ENCODE data around the gene MRLN. TPM values are rescaled to one million over a fixed set of nuclear protein-coding genes. Genes with fewer than 3 reads are reported as not detected.
"Not testable (repeated sequence)": the region's sequence is repeated elsewhere in the genome, so short reads cannot be mapped to it uniquely, and the experiment has no call there.

MRLN gene
- not detected for polyA plus RNA-seq (2013, experiment 1 of 4)
- polyA plus RNA-seq (2013, experiment 2 of 4), result not detected
- polyA plus RNA-seq (2013, experiment 3 of 4), result not detected
- not detected for polyA plus RNA-seq (2013, experiment 4 of 4)

- Histone ChIP-seq H3K9me3 (ENCODE audit: control insufficient read depth, low read length) (no peaks in the 10 kb centered on the region), H3K27ac (ENCODE audit: insufficient read depth, low read depth, low read length, poor library complexity, severe bottlenecking) (no peak within 1 kb of the TSS)
Measured at GRCh38 chr10:59753267-59753666, at the start of gene MRLN. Gene MRLN, minus strand, starts transcription at chr10:59753455.

GRCh38 chr10:59801171-59801570, 47.9 kb upstream of the MRLN start:
- whole genome bisulfite sequencing, 2 experiments, result 92 to 95% methylated on average over 2 of the region's 2 CpGs
- Histone ChIP-seq H3K27ac (ENCODE audit: insufficient read depth, low read depth, low read length, poor library complexity, severe bottlenecking) (no peak overlapping the region), H3K27me3 (ENCODE audit: control insufficient read depth, insufficient read depth, low read length, poor library complexity, severe bottlenecking) (no peaks in the 10 kb centered on the region), H3K36me3 (ENCODE audit: control insufficient read depth, insufficient read depth, low read length) (peaks cover 3% of the 10 kb centered on the region), H3K4me1 (ENCODE audit: control insufficient read depth, insufficient read depth, low read length) (no peaks in the 10 kb centered on the region), H3K9me3 (ENCODE audit: control insufficient read depth, low read length) (no peaks in the 10 kb centered on the region), H3K4me3 (ENCODE audit: insufficient read depth, low read depth, low read length) (no peak overlapping the region)

More at GRCh38 chr10:59753267-59753666, at the start of gene MRLN:
- Histone ChIP-seq H3K36me3 (ENCODE audit: control insufficient read depth, insufficient read depth, low read length) (no peaks in the 10 kb centered on the region), H3K4me3 (ENCODE audit: insufficient read depth, low read depth, low read length) (no peak within 1 kb of the TSS), H3K27me3 (ENCODE audit: control insufficient read depth, insufficient read depth, low read length, poor library complexity, severe bottlenecking) (no peaks in the 10 kb centered on the region), H3K4me1 (ENCODE audit: control insufficient read depth, insufficient read depth, low read length) (no peaks in the 10 kb centered on the region)
- WGBS, 2 experiments, result 76 to 86% methylated on average over 3 of the region's 3 CpGs

- 82 to 93% methylated on average over 1 of the region's 1 CpG for WGBS, 2 experiments
- Histone ChIP-seq H3K4me1 (ENCODE audit: control insufficient read depth, insufficient read depth, low read length) (no peaks in the 10 kb centered on the region), H3K36me3 (ENCODE audit: control insufficient read depth, insufficient read depth, low read length) (no peaks in the 10 kb centered on the region), H3K27me3 (ENCODE audit: control insufficient read depth, insufficient read depth, low read length, poor library complexity, severe bottlenecking) (no peaks in the 10 kb centered on the region), H3K9me3 (ENCODE audit: control insufficient read depth, low read length) (no peaks in the 10 kb centered on the region), H3K4me3 (ENCODE audit: insufficient read depth, low read depth, low read length) (no peak overlapping the region), H3K27ac (ENCODE audit: insufficient read depth, low read depth, low read length, poor library complexity, severe bottlenecking) (no peak overlapping the region)
Measured at GRCh38 chr10:59799421-59799820, 46.2 kb upstream of the MRLN start.

GRCh38 chr10:59793919-59794318, 40.7 kb upstream of the MRLN start:
- no peak overlapping the region for H3K4me3 ChIP-seq (ENCODE audit: insufficient read depth, low read depth, low read length)
- H3K36me3 ChIP-seq (ENCODE audit: control insufficient read depth, insufficient read depth, low read length), result peaks cover 8% of the 10 kb centered on the region
- no peaks in the 10 kb centered on the region for H3K27me3 ChIP-seq (ENCODE audit: control insufficient read depth, insufficient read depth, low read length, poor library complexity, severe bottlenecking)
- no peaks in the 10 kb centered on the region for H3K9me3 ChIP-seq (ENCODE audit: control insufficient read depth, low read length)
- WGBS, 2 experiments, result 95 to 100% methylated on average over 2 of the region's 2 CpGs
- H3K4me1 ChIP-seq (ENCODE audit: control insufficient read depth, insufficient read depth, low read length), result no peaks in the 10 kb centered on the region
- no peak overlapping the region for H3K27ac ChIP-seq (ENCODE audit: insufficient read depth, low read depth, low read length, poor library complexity, severe bottlenecking)

- no peaks in the 10 kb centered on the region for H3K9me3 ChIP-seq (ENCODE audit: control insufficient read depth, low read length)
- no peak overlapping the region for H3K4me3 ChIP-seq (ENCODE audit: insufficient read depth, low read depth, low read length)
- H3K27me3 ChIP-seq (ENCODE audit: control insufficient read depth, insufficient read depth, low read length, poor library complexity, severe bottlenecking), result no peaks in the 10 kb centered on the region
- 88 to 89% methylated on average over 13 of the region's 13 CpGs for WGBS, 2 experiments
- peaks cover 8% of the 10 kb centered on the region for H3K36me3 ChIP-seq (ENCODE audit: control insufficient read depth, insufficient read depth, low read length)
- H3K4me1 ChIP-seq (ENCODE audit: control insufficient read depth, insufficient read depth, low read length), result no peaks in the 10 kb centered on the region
- H3K27ac ChIP-seq (ENCODE audit: insufficient read depth, low read depth, low read length, poor library complexity, severe bottlenecking), result no peak overlapping the region
Measured at GRCh38 chr10:59792812-59793211, 39.6 kb upstream of the MRLN start.

- Histone ChIP-seq H3K36me3 (ENCODE audit: control insufficient read depth, insufficient read depth, low read length) (peaks cover 8% of the 10 kb centered on the region), H3K4me3 (ENCODE audit: insufficient read depth, low read depth, low read length) (no peak overlapping the region), H3K4me1 (ENCODE audit: control insufficient read depth, insufficient read depth, low read length) (no peaks in the 10 kb centered on the region), H3K27me3 (ENCODE audit: control insufficient read depth, insufficient read depth, low read length, poor library complexity, severe bottlenecking) (no peaks in the 10 kb centered on the region), H3K9me3 (ENCODE audit: control insufficient read depth, low read length) (no peaks in the 10 kb centered on the region), H3K27ac (ENCODE audit: insufficient read depth, low read depth, low read length, poor library complexity, severe bottlenecking) (no peak overlapping the region)
- 86 to 97% methylated on average over 2 of the region's 2 CpGs for WGBS, 2 experiments
Measured at GRCh38 chr10:59791601-59792000, 38.3 kb upstream of the MRLN start.

GRCh38 chr10:59790080-59790479, 36.8 kb upstream of the MRLN start:
- H3K9me3 ChIP-seq (ENCODE audit: control insufficient read depth, low read length); H3K36me3 ChIP-seq (ENCODE audit: control insufficient read depth, insufficient read depth, low read length); H3K4me3 ChIP-seq (ENCODE audit: insufficient read depth, low read depth, low read length); H3K27ac ChIP-seq (ENCODE audit: insufficient read depth, low read depth, low read length, poor library complexity, severe bottlenecking); H3K27me3 ChIP-seq (ENCODE audit: control insufficient read depth, insufficient read depth, low read length, poor library complexity, severe bottlenecking); H3K4me1 ChIP-seq (ENCODE audit: control insufficient read depth, insufficient read depth, low read length): not testable (repeated sequence)
- WGBS, 2 experiments, result 46 to 48% methylated on average over 2 of the region's 2 CpGs

- H3K27ac ChIP-seq (ENCODE audit: insufficient read depth, low read depth, low read length, poor library complexity, severe bottlenecking); H3K27me3 ChIP-seq (ENCODE audit: control insufficient read depth, insufficient read depth, low read length, poor library complexity, severe bottlenecking); H3K4me3 ChIP-seq (ENCODE audit: insufficient read depth, low read depth, low read length); H3K4me1 ChIP-seq (ENCODE audit: control insufficient read depth, insufficient read depth, low read length); H3K36me3 ChIP-seq (ENCODE audit: control insufficient read depth, insufficient read depth, low read length); H3K9me3 ChIP-seq (ENCODE audit: control insufficient read depth, low read length): not testable (repeated sequence)
- WGBS, 2 experiments, result 92% methylated on average over 5 of the region's 5 CpGs
Measured at GRCh38 chr10:59788914-59789313, 35.7 kb upstream of the MRLN start.

GRCh38 chr10:59787032-59787431, 33.8 kb upstream of the MRLN start:
- H3K9me3 ChIP-seq (ENCODE audit: control insufficient read depth, low read length), result not testable (repeated sequence)

GRCh38 chr10:59785476-59785875, 32.2 kb upstream of the MRLN start:
- H3K27me3 ChIP-seq (ENCODE audit: control insufficient read depth, insufficient read depth, low read length, poor library complexity, severe bottlenecking); H3K36me3 ChIP-seq (ENCODE audit: control insufficient read depth, insufficient read depth, low read length); H3K4me1 ChIP-seq (ENCODE audit: control insufficient read depth, insufficient read depth, low read length); H3K9me3 ChIP-seq (ENCODE audit: control insufficient read depth, low read length); H3K27ac ChIP-seq (ENCODE audit: insufficient read depth, low read depth, low read length, poor library complexity, severe bottlenecking); H3K4me3 ChIP-seq (ENCODE audit: insufficient read depth, low read depth, low read length): not testable (repeated sequence)
- WGBS, 2 experiments, result no CpG with 5 or more reads among the region's 3 CpGs

More at GRCh38 chr10:59787032-59787431, 33.8 kb upstream of the MRLN start:
- not testable (repeated sequence) for H3K4me1 ChIP-seq (ENCODE audit: control insufficient read depth, insufficient read depth, low read length); H3K27ac ChIP-seq (ENCODE audit: insufficient read depth, low read depth, low read length, poor library complexity, severe bottlenecking); H3K4me3 ChIP-seq (ENCODE audit: insufficient read depth, low read depth, low read length); H3K27me3 ChIP-seq (ENCODE audit: control insufficient read depth, insufficient read depth, low read length, poor library complexity, severe bottlenecking); H3K36me3 ChIP-seq (ENCODE audit: control insufficient read depth, insufficient read depth, low read length)
- WGBS, 2 experiments, result 86 to 87% methylated on average over 7 of the region's 7 CpGs

- no peaks in the 10 kb centered on the region for H3K36me3 ChIP-seq (ENCODE audit: control insufficient read depth, insufficient read depth, low read length)
- H3K9me3 ChIP-seq (ENCODE audit: control insufficient read depth, low read length), result no peaks in the 10 kb centered on the region
- no peaks in the 10 kb centered on the region for H3K4me1 ChIP-seq (ENCODE audit: control insufficient read depth, insufficient read depth, low read length)
- 83 to 90% methylated on average over 8 of the region's 8 CpGs for WGBS, 2 experiments
- H3K4me3 ChIP-seq (ENCODE audit: insufficient read depth, low read depth, low read length), result no peak overlapping the region
- no peak overlapping the region for H3K27ac ChIP-seq (ENCODE audit: insufficient read depth, low read depth, low read length, poor library complexity, severe bottlenecking)
- H3K27me3 ChIP-seq (ENCODE audit: control insufficient read depth, insufficient read depth, low read length, poor library complexity, severe bottlenecking), result no peaks in the 10 kb centered on the region
Measured at GRCh38 chr10:59781511-59781910, 28.3 kb upstream of the MRLN start.
